Measurements from ENCODE around the gene TNNC2. TPM values are rescaled to one million over a fixed set of nuclear protein-coding genes. Genes with fewer than 3 reads are reported as not detected.

The TNNC2 gene
- total and polyA plus RNA-seq, 2 of the 13 experiments (the other 11 are each of a cell fraction or from before 2014, with no cell fraction given): 1.8 to 4.7 TPM

DNA sequence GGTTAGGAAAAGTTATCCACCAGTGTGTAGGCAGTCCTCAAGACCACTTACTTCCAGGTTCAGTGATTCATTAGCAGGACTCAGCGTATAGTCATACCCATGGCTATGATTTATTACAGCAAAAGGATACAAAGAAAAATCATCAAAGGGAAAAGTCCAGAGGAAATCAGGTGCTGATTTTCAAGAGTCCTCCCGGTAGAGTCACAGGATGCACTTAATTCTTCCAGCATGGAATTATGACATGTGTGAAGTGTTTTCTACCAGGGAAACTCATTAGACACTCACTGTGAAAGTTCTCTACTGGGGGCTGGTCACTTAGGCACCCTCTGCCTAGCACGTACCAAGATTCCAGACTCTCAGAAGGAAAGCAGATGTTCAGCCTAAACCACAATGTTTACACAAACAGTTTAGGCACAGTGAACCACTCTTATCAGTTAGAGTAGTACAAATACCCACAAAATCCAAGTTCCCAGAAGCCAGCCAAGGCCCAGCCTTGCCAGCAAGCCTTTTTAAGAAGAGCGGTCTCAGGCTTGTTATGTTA is 45.7 kb downstream of the TNNC2 start:
- DNase-seq (ENCODE audit: low spot score) (no peak), FAIRE-seq (no peak), ATAC-seq (no peak)
- TF ChIP-seq TBX2 (CRISPR knock-in tag; IDR thresholded peaks at IDR 0.05; ENCODE audit: borderline replicate concordance): 0 out of 2 replicates have a peak, but pooled peaks have one; percentile 20
- no peak for TF ChIP-seq SP5 (CRISPR knock-in tag; IDR thresholded peaks at IDR 0.05; ENCODE audit: borderline replicate concordance, low read depth)
- TF ChIP-seq ZBTB1 (CRISPR knock-in tag; IDR thresholded peaks at IDR 0.05; ENCODE audit: borderline replicate concordance): no peak
- TF ChIP-seq ZNF543 (CRISPR knock-in tag; IDR thresholded peaks at IDR 0.05): 0 out of 2 replicates have a peak, but pooled peaks have one; percentile 49
- no peak for TF ChIP-seq SNAI1 (CRISPR knock-in tag; IDR thresholded peaks at IDR 0.05; ENCODE audit: borderline replicate concordance)
- TF ChIP-seq, protein P1, sequence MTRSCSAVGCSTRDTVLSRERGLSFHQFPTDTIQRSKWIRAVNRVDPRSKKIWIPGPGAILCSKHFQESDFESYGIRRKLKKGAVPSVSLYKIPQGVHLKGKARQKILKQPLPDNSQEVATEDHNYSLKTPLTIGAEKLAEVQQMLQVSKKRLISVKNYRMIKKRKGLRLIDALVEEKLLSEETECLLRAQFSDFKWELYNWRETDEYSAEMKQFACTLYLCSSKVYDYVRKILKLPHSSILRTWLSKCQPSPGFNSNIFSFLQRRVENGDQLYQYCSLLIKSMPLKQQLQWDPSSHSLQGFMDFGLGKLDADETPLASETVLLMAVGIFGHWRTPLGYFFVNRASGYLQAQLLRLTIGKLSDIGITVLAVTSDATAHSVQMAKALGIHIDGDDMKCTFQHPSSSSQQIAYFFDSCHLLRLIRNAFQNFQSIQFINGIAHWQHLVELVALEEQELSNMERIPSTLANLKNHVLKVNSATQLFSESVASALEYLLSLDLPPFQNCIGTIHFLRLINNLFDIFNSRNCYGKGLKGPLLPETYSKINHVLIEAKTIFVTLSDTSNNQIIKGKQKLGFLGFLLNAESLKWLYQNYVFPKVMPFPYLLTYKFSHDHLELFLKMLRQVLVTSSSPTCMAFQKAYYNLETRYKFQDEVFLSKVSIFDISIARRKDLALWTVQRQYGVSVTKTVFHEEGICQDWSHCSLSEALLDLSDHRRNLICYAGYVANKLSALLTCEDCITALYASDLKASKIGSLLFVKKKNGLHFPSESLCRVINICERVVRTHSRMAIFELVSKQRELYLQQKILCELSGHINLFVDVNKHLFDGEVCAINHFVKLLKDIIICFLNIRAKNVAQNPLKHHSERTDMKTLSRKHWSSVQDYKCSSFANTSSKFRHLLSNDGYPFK (CRISPR knock-in tag; IDR thresholded peaks at IDR 0.05; ENCODE audit: borderline replicate concordance): no peak
- ChIA-PET CTCF (ENCODE audit: low intra/inter-chr PET ratio, low total read pairs) (no interaction called here), POLR2A (no interaction called here)
- 11% methylated on average over 4 of the region's 4 CpGs for WGBS (ENCODE audit: low lambda C conversion rate)
- no peak overlapping the region for H3K9ac ChIP-seq (ENCODE audit: insufficient read depth, low read depth, low read length)
- in situ Hi-C loops (cut with HindIII; ENCODE audit: extremely low pct_ligation_motif_present, low pct_unique_long_range_greater_than_20kb): loop anchor here (25.0 kb wide), 1 partner anchor 581 kb away; no protein-coding TSS in a partner anchor
- no peaks in the 10 kb centered on the region for H4K20me1 ChIP-seq (ENCODE audit: insufficient read depth, low read length)
- H2AFZ ChIP-seq (ENCODE audit: low read length): no peak overlapping the region
- no peaks in the 10 kb centered on the region for H3K9me3 ChIP-seq (ENCODE audit: low read length)
- H3K79me2 ChIP-seq (ENCODE audit: insufficient read depth, low read length): no peaks in the 10 kb centered on the region
- no TSS peak for BruUV-seq (replicated peaks)
- peaks cover 13% of the 10 kb centered on the region for H3K4me1 ChIP-seq (ENCODE audit: insufficient read depth, low read length)
- H3K4me2 ChIP-seq (ENCODE audit: low read depth, low read length): peak overlapping the region; percentile 14; the same call in 1 of the 2 replicates
- peaks cover 0 to 15% of the 10 kb centered on the region in 2 experiments; a peak in 3 of 5 replicates for H3K27me3 ChIP-seq (ENCODE audit: control insufficient read depth in 1 of 2, insufficient read depth in 2 of 2, low read length in 2 of 2)
- H3K36me3 ChIP-seq (replicated peaks in 1 of 2; ENCODE audit: control insufficient read depth in 1 of 2, insufficient read depth in 2 of 2, low read length in 2 of 2): no peaks in the 10 kb centered on the region
- intact Hi-C loops (cut with micrococcal nuclease; ENCODE audit: unreplicated experiment): no loop called here
- no peak overlapping the region for H3K27ac ChIP-seq (ENCODE audit: extremely low read length, insufficient read depth, low read length)
- no peak overlapping the region for H3K4me3 ChIP-seq (replicated peaks in 1 of 3; ENCODE audit: insufficient read depth in 1 of 3, low read depth in 2 of 3, low read length in 3 of 3)
